Putamen (tissue), 1 donor: Measurements from ENCODE around the gene ICE1.
"Not testable (repeated sequence)": the region's sequence is repeated elsewhere in the genome, so short reads cannot be mapped to it uniquely, and the experiment has no call there.

ENCODE experiments used
- DNase-seq: peaks from one replicate; pipeline ENCODE4 v3.0.0-alpha.2; 2016; ENCODE audit warnings: low spot score

ICE1 gene, protein sequence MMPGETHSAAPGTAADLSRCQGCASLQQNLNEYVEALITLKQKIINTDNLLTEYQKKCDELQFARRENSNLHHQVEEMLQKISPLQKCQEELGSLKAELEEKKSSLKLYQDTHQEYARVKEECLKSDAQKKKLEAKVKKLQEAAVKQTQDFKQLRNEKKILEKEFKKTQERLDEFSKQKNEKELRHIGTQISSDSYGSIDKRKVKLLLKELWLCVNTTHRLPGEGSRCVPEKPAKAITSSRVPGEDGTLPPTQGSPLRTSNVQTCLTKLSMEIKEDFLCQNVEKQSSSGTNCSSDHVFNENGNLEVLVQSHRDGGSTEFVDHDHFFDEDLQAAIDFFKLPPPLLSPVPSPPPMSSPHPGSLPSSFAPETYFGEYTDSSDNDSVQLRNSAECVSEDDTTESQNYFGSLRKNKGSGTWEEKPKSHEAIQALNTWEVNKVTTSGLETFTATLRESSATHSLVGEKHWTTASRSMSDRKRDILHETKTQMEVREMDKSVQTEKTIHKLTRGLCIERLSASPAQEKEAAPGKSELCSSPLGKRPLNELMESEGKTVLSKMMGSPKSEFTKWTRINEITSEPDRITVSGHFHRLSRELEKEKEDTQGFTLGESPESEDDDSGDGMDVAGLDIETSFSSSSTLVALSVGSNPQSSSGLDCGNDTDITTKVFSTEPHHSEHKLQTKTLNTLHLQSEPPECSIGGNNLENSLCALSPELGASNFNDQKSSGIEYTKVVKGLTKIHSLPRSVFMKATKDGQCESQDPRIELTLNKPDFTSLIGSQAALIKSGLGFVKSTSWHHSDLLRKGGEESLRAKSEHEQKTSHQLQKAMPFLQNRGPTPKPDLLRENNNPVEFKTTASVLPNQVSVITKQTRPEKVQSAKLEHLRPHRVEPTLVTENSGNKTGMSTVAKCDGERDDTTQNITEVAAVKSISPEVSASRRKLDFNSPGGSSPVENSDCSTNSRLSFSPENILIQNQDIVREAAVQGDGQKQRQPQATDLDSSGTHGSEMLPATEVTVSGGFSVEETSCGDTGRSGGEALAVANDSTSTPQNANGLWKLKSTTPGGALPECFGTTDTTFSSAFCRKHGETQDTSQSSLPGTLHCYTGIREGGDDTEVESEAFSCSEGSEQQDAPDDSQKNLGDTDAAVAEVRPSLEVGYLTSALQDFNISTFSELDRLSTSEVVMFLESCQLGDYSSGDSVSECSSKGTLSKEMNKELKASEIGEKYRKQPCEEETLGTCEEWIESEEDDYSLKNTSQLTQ (N-terminal part only)

GRCh38 chr5:5421961-5422818 lies at the start of gene ICE1:
ICE1 (plus strand) TSS chr5:5422677; CDS start chr5:5422916, 239 bp downstream.
- peak; percentile 98 for DNase-seq

DNA sequence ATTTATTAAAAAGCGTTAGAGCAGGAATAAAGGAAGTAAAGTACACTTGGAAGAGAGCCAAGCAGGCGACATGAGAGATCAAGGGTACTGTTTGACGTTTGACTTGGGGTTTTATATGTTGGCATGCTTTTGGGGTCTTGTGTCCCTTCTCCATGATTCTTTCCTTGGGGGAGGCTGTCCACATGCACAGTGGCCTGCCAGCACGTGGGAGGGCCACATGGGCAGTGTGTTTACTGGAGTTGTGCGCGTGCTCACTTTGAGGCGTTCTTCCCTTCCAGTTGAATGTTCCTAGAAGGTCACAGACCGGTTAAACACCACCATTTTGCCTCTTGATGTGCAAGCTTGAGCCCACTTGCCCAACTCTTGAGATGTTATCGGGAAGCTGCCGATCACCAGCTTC lies 49.5 kb upstream of the ICE1 start:
- DNase-seq = no peak

DNA sequence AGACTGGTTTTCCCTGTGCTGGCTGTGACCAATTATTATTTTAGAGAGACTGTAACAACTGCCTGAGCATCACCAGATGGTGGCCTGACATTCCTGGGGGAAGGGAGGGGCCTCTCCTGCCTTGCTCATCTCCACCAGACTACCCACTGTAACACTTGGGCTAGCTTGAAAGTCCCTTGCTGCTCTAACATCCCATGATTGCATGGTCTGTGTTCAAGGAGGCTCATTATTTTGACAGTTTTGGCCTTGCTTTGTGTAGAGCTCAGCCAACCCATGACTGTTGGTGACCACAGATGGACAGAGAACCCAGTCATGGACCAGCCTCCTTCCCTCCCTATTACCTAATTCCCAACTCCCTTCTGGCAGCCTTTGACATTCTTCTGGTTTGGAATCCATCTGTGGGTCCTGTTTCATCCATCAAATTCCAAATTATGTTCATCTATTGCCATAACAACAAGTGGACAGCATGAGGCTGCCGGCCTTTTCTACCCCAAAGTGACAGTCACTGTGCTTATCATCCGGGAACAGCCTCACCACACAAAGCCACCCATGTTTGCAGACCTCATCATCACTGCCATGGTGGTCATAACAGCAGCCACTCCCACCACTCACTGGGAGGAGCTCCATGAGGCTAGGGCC lies 49.0 kb upstream of the ICE1 start:
- no peak for DNase-seq

GRCh38 chr5:5374009-5374715 lies 48.3 kb upstream of the ICE1 start:
- no peak for DNase-seq

GRCh38 chr5:5377780-5378179 lies 44.7 kb upstream of the ICE1 start:
- DNase-seq = no peak

DNA sequence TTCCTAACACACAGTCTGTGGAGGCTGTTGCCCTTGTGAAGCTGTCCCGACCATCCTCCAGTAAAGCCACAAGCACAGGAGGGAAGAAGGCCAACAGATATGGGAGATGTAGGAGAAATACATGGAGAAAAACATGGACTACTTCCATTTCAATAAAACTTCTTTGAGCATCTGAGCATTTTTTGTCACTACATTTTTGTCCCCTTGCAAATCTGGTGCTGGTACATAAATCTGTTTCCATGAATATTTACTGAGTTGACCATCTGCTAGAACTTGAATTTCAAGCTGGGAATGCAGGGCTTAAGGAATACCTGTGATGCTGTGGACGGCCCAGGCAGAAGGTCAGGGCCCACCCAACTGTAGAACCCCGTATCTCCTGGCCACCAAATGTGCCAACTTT lies 43.9 kb upstream of the ICE1 start:
- DNase-seq = no peak

- DNase-seq = peak; percentile 35
Observed at GRCh38 chr5:5380298-5380697, 42.2 kb upstream of the ICE1 start.

DNA sequence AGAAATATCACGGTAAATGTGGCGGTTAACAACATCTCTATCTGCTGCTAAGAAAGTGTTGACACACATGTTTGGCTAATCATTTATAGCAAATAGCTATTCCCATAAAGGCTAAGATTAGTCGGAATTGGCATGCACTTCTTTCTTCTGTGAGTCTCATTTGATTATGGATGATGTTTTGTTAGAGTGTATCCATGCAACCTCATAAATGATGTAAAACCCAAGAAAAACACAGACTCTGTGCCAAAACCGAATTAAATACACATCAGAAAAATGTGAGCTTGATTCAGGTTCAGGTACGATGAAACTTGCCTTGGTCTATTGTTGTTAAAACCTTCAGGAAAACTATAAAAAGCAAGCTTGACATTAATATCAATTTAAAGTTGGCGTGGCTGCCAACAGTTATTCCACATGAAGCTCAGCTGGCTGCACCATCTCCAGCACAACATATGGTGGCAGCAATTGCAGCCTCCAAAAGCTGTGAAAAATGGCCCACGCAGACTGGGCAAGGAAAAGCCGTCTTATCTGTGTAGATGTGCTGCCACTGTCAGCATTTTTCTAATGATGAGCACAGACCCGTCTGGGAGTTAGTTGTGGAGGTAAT lies 41.1 kb upstream of the ICE1 start:
- no peak for DNase-seq

GRCh38 chr5:5383461-5383860 lies 39.0 kb upstream of the ICE1 start:
- no peak for DNase-seq

DNA sequence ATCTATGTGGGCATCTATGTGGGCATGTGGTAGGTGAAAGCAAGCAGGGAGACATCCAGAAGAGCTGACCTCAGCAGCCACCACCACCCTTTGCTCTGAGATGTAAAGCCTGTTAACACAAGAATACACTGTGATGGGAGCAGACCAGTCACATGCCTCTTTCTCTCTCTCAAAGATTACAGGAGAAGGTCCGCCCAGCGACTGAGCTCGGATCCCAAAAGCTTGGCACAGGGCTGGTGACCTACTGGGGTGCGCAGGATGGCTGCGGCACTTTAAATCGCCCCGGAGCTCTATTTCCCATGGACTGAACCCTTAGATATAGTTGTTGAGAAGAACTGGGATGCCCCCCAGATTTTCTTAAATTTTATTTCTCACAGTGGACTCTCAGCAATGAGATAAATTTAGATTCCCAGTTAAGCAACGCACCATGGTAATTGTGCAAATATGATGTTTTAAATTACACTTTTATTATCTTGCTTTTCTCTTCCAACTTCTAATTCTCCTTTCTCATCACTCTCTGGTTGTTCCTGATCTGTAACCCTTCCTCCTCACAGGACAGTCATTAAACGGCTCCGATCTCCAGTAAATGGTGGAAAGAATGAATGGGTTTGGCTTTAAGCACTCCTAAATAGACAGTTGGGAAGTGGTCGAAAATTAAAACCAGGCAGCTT lies 37.7 kb upstream of the ICE1 start:
- no peak for DNase-seq

DNA sequence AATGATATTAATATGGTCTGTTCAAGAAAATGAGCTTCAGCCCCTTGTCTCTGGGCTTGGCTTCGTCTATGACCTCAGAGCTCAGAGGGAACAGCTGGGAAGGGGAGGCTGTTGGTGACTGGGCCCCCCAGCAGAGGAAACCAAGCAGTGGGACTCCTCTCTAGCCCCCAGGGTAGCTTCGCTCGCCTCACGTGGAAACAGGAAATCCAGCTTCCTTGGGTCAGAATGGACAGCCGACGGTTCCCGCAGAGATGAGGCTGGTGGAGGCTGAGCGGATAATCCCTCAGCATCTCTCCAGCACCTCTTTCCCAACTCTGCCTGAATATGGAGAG lies 37.2 kb upstream of the ICE1 start:
- DNase-seq = no peak

GRCh38 chr5:5386329-5386728 lies 36.1 kb upstream of the ICE1 start:
- no peak for DNase-seq

- no peak for DNase-seq
Observed at GRCh38 chr5:5387192-5387591, 35.3 kb upstream of the ICE1 start.

GRCh38 chr5:5387777-5388176 lies 34.7 kb upstream of the ICE1 start:
- DNase-seq = no peak

DNA sequence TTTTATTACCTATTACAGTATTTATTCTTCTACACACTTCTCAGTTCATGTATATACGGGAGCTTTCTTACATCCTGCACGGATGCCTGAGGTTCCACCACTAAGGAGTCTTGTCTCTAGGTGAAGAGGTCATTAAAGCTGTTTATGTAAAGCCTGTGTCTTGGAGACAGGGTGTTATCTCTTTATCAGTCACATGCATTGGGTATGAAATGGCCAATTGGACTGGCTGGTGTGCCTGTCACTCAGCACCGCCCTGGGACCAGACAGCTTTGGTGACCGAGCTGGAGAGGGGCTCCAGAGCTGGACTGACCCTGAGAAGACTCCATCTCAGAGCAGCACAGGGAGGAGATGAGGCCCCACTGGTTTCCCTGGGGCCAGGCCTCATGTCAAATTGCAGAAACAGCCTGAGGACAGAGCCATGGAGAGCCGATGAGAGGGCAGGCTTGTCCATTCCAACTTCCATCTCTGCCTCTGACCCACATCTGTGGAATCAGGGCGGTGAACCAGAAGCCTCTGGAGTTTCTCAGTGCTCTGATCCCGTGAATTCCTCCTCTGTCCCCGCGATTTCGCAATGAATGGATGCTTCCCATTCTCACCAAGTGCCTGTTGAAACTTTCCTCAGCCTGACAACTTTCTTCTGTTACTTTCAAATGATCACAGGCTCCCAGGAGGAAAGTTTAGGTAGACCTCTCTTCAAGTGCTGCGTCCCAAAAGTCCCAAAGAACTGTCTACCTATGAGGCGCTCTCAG lies 32.2 kb upstream of the ICE1 start:
- DNase-seq = not testable (repeated sequence)

- DNase-seq = not testable (repeated sequence)
Observed at GRCh38 chr5:5392504-5392903, 30.0 kb upstream of the ICE1 start.

DNA sequence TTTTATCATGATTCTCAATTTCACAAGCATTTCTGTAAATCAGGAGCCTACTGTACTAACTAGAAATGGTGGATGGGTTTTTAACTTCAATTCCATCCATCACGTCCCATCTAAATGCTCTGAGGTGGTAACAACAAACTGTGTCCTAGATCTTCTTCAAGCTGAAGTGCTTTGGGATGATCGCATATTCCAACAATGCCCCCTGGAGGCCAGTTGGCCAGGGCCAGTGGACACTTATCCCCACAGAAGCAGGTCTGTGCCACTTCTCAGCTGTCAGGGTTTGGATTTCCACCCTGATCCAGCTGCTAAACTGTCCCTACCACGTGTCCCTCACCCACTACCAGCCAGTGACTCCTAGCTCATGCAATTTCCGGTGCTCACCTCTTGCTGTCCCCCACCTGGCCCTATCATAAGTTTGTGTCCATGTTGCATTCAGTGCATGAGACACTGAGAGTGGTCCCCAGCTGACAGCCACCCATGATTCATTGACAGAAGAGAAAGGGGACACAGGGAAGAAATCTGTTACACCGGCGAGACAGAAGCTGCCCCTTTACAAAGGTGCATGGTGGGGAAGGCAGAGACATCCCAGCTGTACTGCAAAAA lies 28.0 kb upstream of the ICE1 start:
- peak; percentile 15 for DNase-seq

- not testable (repeated sequence) for DNase-seq
Observed at GRCh38 chr5:5395093-5395492, 27.4 kb upstream of the ICE1 start.
